Stimulated activated CD8-positive, alpha-beta memory T cell treated with anti-CD3 and anti-CD28 coated beads, Interleukin-2, amount 100 ng/mL, for 48 hours (primary cell): Measurements from ENCODE around the gene SLITRK5.

Experiments used
- DNase-seq, 2 donors: peaks; one replicate each; pipeline ENCODE4 v3.0.0-alpha.2; 2020; ENCODE audit warnings: low read depth in 2 of 2

Gene SLITRK5

DNA sequence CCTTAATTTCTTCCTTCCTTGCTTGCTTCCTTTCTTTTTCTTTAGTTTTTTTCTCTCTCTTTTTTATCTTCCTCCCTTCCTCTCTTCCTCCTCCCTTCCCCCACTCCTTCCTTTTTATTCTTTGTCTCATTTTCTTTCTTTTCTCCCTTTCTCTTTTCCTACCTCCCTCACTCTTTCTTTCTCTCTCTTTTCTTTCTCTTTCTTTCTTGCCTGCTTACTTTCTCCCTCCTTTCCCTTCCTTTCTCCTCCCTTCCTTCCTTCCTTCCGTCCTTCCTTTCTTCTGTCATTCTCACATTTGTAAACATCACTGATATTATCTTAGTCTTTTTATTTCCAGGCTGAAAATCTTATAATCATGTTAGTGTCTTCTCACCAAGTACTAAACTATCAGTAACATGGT lies 38.8 kb downstream of the SLITRK5 start:
- no peak for DNase-seq

DNA sequence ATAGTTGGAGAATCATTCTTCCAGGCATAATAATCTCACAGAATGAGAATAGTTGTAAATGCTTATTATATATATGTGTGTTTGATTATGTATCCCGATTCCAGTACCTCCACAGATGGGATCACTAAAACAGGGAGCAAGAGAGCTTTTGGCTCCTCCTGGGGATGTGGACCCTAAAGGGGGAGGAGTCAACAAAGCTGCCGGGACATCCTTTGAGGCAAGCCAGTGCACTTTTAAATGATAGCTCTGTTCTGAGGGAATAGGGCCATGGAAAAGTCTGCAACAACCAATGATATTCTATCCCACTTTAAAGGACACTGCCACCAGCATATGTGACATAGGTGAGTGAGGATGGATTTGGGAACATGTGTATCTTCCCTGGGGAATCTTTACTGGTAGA lies 40.8 kb downstream of the SLITRK5 start:
- DNase-seq = no peak
